ENCODE measurements around the gene GPSM1. TPM values are rescaled to one million over a fixed set of nuclear protein-coding genes. Genes with fewer than 3 reads are reported as not detected.

The GPSM1 gene
- total RNA-seq, 1 experiment from 2014 or later: 14.2 TPM

GRCh38 chr9:136383436-136383835, 56.1 kb downstream of the GPSM1 start (continued):
- TF ChIP-seq ZNF425 (CRISPR knock-in tag; conservative IDR thresholded peaks at IDR 0.05) (no peak), ZNF121 (CRISPR knock-in tag; IDR thresholded peaks at IDR 0.05) (no peak), CREB1 (CRISPR knock-in tag; IDR thresholded peaks at IDR 0.05) (no peak), ZNF263 (CRISPR knock-in tag; IDR thresholded peaks at IDR 0.05; ENCODE audit: low read depth) (no peak), NFYB (CRISPR knock-in tag; conservative IDR thresholded peaks at IDR 0.05; ENCODE audit: low read depth) (no peak), SMAD3 (CRISPR knock-in tag; IDR thresholded peaks at IDR 0.05; ENCODE audit: borderline replicate concordance) (no peak), E2F1 (CRISPR knock-in tag; IDR thresholded peaks at IDR 0.05) (no peak)

- no peak for TF ChIP-seq MLX (CRISPR knock-in tag; IDR thresholded peaks at IDR 0.05)
- no peak for TF ChIP-seq HMGXB4 (CRISPR knock-in tag; IDR thresholded peaks at IDR 0.05)
- no peak for TF ChIP-seq ATF3 (CRISPR knock-in tag; conservative IDR thresholded peaks at IDR 0.05)
- Mint-ChIP-seq H3K27ac (no peak overlapping the region), H3K36me3 (peaks cover 41% of the 10 kb centered on the region), H3K4me1 (no peaks in the 10 kb centered on the region), H3K4me3 (no peak overlapping the region), H3K27me3 (ENCODE audit: low read depth) (no peaks in the 10 kb centered on the region), H3K9me3 (no peaks in the 10 kb centered on the region)
- ChIA-PET CTCF (interaction anchor here (0.6 kb wide), 1 partner anchor 14 kb away, joined by 3 read pairs; no protein-coding TSS in a partner anchor), POLR2A (no interaction called here)
- DNase-seq (ENCODE audit: low spot score) (no peak), ATAC-seq (no peak)
Measured at GRCh38 chr9:136385015-136385414, 57.7 kb downstream of the GPSM1 start.

- H3K27ac Mint-ChIP-seq: no peak overlapping the region
- no peaks in the 10 kb centered on the region for H3K9me3 Mint-ChIP-seq
- H3K27me3 Mint-ChIP-seq (ENCODE audit: low read depth): no peaks in the 10 kb centered on the region
- DNase-seq (ENCODE audit: low spot score) (no peak), ATAC-seq (no peak)
- H3K4me1 Mint-ChIP-seq: no peaks in the 10 kb centered on the region
- no peak overlapping the region for H3K4me3 Mint-ChIP-seq
- H3K36me3 Mint-ChIP-seq: peaks cover 42% of the 10 kb centered on the region
- ChIA-PET CTCF (interaction anchor here (0.7 kb wide), 1 partner anchor 59 kb away, joined by 4 read pairs; the partner anchor contains the start of gene GPSM1), POLR2A (interaction anchor here (0.7 kb wide), 1 partner anchor 1276 kb away, joined by 4 read pairs; no protein-coding TSS in a partner anchor)
- no peak for TF ChIP-seq ZNF263 (CRISPR knock-in tag; IDR thresholded peaks at IDR 0.05; ENCODE audit: low read depth)
- no peak for TF ChIP-seq CBFB (CRISPR knock-in tag; IDR thresholded peaks at IDR 0.05; ENCODE audit: low read depth)
- TF ChIP-seq NR1H2 (CRISPR knock-in tag; IDR thresholded peaks at IDR 0.05): no peak
- no peak for TF ChIP-seq MAX (CRISPR knock-in tag; IDR thresholded peaks at IDR 0.05)
- TF ChIP-seq PRDM15 (CRISPR knock-in tag; IDR thresholded peaks at IDR 0.05): no peak
- TF ChIP-seq CREM (CRISPR knock-in tag; IDR thresholded peaks at IDR 0.05): no peak
- TF ChIP-seq AR (CRISPR knock-in tag; IDR thresholded peaks at IDR 0.05): no peak
- TF ChIP-seq IRF1 (CRISPR knock-in tag; IDR thresholded peaks at IDR 0.05): no peak
- no peak for TF ChIP-seq CREB1 (CRISPR knock-in tag; IDR thresholded peaks at IDR 0.05)
- TF ChIP-seq CDX4 (CRISPR knock-in tag; IDR thresholded peaks at IDR 0.05; ENCODE audit: borderline replicate concordance): no peak
Measured at GRCh38 chr9:136386018-136386417, 58.7 kb downstream of the GPSM1 start.

Data from WTC11 (cell line).